ENCODE data around the gene TAS2R40. TPM values are rescaled to one million over a fixed set of nuclear protein-coding genes. Genes with fewer than 3 reads are reported as not detected.

Gene TAS2R40
- total and polyA plus RNA-seq, 2 donors from 2014 or later: not detected

DNA sequence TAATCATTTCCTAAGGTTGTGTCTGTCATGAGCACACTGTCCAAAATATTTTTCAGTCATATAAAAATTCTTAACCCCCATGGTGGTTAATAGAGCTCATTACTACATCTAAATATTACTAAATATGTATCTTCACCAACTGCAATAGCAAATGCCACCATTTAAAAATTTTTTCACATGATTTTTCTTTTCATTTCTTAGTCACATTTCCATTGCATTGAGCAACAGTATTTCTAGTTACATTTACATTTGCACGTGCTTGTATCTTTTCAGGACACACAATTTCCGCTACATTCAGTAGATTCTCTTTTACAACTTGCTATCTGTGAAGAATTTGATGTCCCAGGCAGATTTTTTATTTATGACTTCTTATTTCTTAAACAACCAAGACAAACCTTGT lies 5.2 kb upstream of the TAS2R40 start:
- H3K27ac ChIP-seq (ENCODE audit: low read depth in 2 of 2, low read length in 2 of 2): no peak overlapping the region
- H3K36me3 ChIP-seq (ENCODE audit: control insufficient read depth in 2 of 3, insufficient read depth in 3 of 3, low read length in 3 of 3): no peaks in the 10 kb centered on the region
- no peaks in the 10 kb centered on the region for H3K27me3 ChIP-seq (ENCODE audit: control insufficient read depth, insufficient read depth, low read length)
- no peak overlapping the region for H3K4me3 ChIP-seq (ENCODE audit: low read length in 3 of 3)
- DNase-seq: no peak
- FAIRE-seq: no peak
- TF ChIP-seq, protein P1, sequence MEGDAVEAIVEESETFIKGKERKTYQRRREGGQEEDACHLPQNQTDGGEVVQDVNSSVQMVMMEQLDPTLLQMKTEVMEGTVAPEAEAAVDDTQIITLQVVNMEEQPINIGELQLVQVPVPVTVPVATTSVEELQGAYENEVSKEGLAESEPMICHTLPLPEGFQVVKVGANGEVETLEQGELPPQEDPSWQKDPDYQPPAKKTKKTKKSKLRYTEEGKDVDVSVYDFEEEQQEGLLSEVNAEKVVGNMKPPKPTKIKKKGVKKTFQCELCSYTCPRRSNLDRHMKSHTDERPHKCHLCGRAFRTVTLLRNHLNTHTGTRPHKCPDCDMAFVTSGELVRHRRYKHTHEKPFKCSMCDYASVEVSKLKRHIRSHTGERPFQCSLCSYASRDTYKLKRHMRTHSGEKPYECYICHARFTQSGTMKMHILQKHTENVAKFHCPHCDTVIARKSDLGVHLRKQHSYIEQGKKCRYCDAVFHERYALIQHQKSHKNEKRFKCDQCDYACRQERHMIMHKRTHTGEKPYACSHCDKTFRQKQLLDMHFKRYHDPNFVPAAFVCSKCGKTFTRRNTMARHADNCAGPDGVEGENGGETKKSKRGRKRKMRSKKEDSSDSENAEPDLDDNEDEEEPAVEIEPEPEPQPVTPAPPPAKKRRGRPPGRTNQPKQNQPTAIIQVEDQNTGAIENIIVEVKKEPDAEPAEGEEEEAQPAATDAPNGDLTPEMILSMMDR (IDR thresholded peaks at IDR 0.05; ENCODE audit: borderline replicate concordance, extremely low read depth, insufficient read depth): no peak
- intact Hi-C loops (cut with DNase I): loop anchor here (10.0 kb wide), 1 partner anchor 362 kb away; the partner anchor contains the start of gene EPHB6
- no peaks in the 10 kb centered on the region for H3K9me3 ChIP-seq (ENCODE audit: control insufficient read depth in 2 of 3, insufficient read depth in 1 of 3, low read length in 3 of 3)
- H3K4me1 ChIP-seq (ENCODE audit: control insufficient read depth in 2 of 3, insufficient read depth in 2 of 3, low read depth in 1 of 3, low read length in 3 of 3): no peaks in the 10 kb centered on the region
- H3K9ac ChIP-seq (ENCODE audit: low read length in 3 of 3): no peak overlapping the region

DNA sequence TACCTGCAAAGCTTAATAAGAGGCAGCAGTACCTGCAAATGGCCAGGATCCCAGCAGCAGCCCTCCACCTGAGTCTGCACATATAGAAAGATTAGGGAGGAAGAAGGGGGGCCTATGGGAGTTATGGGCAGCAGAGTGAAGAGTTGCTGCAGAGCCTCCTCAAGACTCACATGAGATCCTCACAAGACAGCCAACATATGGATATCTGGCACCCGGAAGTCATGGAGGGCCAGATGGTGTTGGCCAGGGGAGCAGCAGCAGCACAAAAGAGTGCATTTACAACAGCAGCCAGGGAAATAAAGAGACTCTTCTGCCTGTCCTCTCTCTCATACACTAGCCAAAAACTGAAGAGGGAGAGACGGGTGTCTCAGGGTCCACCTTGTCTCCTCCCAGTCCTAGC lies 4.0 kb upstream of the TAS2R40 start:
- H3K36me3 ChIP-seq (ENCODE audit: control insufficient read depth in 2 of 3, insufficient read depth in 3 of 3, low read length in 3 of 3): no peaks in the 10 kb centered on the region
- no peaks in the 10 kb centered on the region for H3K4me1 ChIP-seq (ENCODE audit: control insufficient read depth in 2 of 3, insufficient read depth in 2 of 3, low read depth in 1 of 3, low read length in 3 of 3)
- no peak overlapping the region for H3K9ac ChIP-seq (ENCODE audit: low read length in 3 of 3)
- no peak overlapping the region for H3K27ac ChIP-seq (ENCODE audit: low read depth in 2 of 2, low read length in 2 of 2)
- H3K4me3 ChIP-seq (ENCODE audit: low read length in 3 of 3): no peak overlapping the region
- no peak for FAIRE-seq
- TF ChIP-seq, protein P1 (IDR thresholded peaks at IDR 0.05; ENCODE audit: borderline replicate concordance, extremely low read depth, insufficient read depth): no peak
- H3K9me3 ChIP-seq (ENCODE audit: control insufficient read depth in 2 of 3, insufficient read depth in 1 of 3, low read length in 3 of 3): no peaks in the 10 kb centered on the region
- DNase-seq: no peak
- no peaks in the 10 kb centered on the region for H3K27me3 ChIP-seq (ENCODE audit: control insufficient read depth, insufficient read depth, low read length)
- intact Hi-C loops (cut with DNase I): loop anchor here (10.0 kb wide), 1 partner anchor 363 kb away; the partner anchor contains the start of gene EPHB6

DNA sequence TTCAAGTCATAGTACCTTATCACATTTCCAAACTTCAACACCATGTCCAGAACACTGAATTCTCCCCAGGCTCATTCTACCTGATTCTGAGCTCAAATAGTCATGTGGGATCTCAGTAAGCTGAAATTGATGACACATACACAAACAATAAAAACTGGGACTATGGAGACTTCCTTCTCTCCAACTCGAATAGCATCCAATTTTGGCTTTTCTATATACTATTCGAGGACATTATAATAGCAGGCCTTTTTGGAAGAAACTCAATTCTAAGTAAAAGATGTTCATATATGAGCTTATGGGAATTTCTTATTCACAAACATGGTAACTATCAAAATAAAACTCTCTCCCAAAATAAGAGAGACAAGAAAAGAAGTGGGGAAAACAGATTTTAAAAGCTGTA lies 551 bp upstream of the TAS2R40 start:
- Histone ChIP-seq H3K27ac (ENCODE audit: low read depth in 2 of 2, low read length in 2 of 2) (no peak overlapping the region), H3K9me3 (ENCODE audit: control insufficient read depth in 2 of 3, insufficient read depth in 1 of 3, low read length in 3 of 3) (no peaks in the 10 kb centered on the region), H3K4me1 (ENCODE audit: control insufficient read depth in 2 of 3, insufficient read depth in 2 of 3, low read depth in 1 of 3, low read length in 3 of 3) (no peaks in the 10 kb centered on the region), H3K27me3 (ENCODE audit: control insufficient read depth, insufficient read depth, low read length) (no peaks in the 10 kb centered on the region), H3K36me3 (ENCODE audit: control insufficient read depth in 2 of 3, insufficient read depth in 3 of 3, low read length in 3 of 3) (no peaks in the 10 kb centered on the region), H3K9ac (ENCODE audit: low read length in 3 of 3) (no peak overlapping the region), H3K4me3 (ENCODE audit: low read length in 3 of 3) (no peak overlapping the region)
- intact Hi-C loops (cut with DNase I): no loop called here
- no peak for DNase-seq
- TF ChIP-seq, protein P1 (IDR thresholded peaks at IDR 0.05; ENCODE audit: borderline replicate concordance, extremely low read depth, insufficient read depth): no peak
- FAIRE-seq: no peak

DNA sequence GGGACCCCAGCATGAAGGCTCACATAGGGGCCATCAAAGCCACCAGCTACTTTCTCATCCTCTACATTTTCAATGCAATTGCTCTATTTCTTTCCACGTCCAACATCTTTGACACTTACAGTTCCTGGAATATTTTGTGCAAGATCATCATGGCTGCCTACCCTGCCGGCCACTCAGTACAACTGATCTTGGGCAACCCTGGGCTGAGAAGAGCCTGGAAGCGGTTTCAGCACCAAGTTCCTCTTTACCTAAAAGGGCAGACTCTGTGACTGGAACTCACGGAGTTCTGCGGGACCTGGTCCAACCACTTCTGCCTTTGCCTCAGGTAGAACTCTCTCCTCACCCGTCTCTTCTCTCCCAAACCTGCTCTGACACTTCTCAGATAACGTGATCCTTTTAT lies 945 bp downstream of the TAS2R40 start:
- Histone ChIP-seq H3K9me3 (ENCODE audit: control insufficient read depth in 2 of 3, insufficient read depth in 1 of 3, low read length in 3 of 3) (no peaks in the 10 kb centered on the region), H3K4me1 (ENCODE audit: control insufficient read depth in 2 of 3, insufficient read depth in 2 of 3, low read depth in 1 of 3, low read length in 3 of 3) (no peaks in the 10 kb centered on the region), H3K4me3 (ENCODE audit: low read length in 3 of 3) (no peak overlapping the region), H3K27me3 (ENCODE audit: control insufficient read depth, insufficient read depth, low read length) (no peaks in the 10 kb centered on the region), H3K9ac (ENCODE audit: low read length in 3 of 3) (no peak overlapping the region), H3K36me3 (ENCODE audit: control insufficient read depth in 2 of 3, insufficient read depth in 3 of 3, low read length in 3 of 3) (no peaks in the 10 kb centered on the region), H3K27ac (ENCODE audit: low read depth in 2 of 2, low read length in 2 of 2) (no peak overlapping the region)
- FAIRE-seq: no peak
- intact Hi-C loops (cut with DNase I): no loop called here
- DNase-seq: no peak
- TF ChIP-seq, protein P1 (IDR thresholded peaks at IDR 0.05; ENCODE audit: borderline replicate concordance, extremely low read depth, insufficient read depth): no peak
